ENCODE measurements around the gene SLC40A1.

SLC40A1 gene

DNA sequence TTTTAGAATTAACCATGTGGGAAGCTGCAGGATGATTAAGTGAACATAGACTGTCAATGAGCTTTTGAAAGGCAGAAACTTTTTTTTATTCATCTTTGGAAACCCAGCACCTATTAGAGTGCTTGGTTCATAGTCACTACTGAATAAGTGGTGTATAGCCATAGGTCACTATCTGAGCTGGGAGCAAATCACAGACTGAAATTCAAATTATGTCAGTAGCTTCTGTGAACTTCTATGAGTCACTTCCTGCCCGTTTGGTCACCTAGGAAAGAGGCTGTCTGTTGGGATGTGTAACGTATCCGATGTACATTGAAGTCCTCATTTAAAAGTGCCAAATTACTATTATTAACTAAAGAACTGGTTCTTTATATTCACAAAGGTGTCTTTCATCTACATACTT, 20.5 kb upstream of the SLC40A1 start:
- no peak overlapping the region for H4K91ac ChIP-seq (ENCODE audit: low read depth, low read length)
- no peak overlapping the region for H3K4me2 ChIP-seq (ENCODE audit: low read length)
- H2AFZ ChIP-seq (ENCODE audit: insufficient read depth, low read length, poor library complexity): no peak overlapping the region
- no peak overlapping the region for H2BK5ac ChIP-seq (ENCODE audit: low read depth, low read length, poor library complexity)
- no peak overlapping the region for H2AK5ac ChIP-seq (ENCODE audit: low read length)
- H3K4me1 ChIP-seq (ENCODE audit: control insufficient read depth in 1 of 2, insufficient read depth in 2 of 2, low read length in 2 of 2): no peaks in the 10 kb centered on the region
- no peak overlapping the region for H2BK120ac ChIP-seq (ENCODE audit: insufficient read depth, low read length, poor library complexity)
- H3K4me3 ChIP-seq (ENCODE audit: low read depth, low read length): no peak overlapping the region
- peak in 1 of 2 donors; percentile 41 for DNase-seq
- no peak overlapping the region for H3K23ac ChIP-seq (ENCODE audit: low read length)
- no peak overlapping the region for H4K8ac ChIP-seq (ENCODE audit: low read depth, low read length)
- H2BK12ac ChIP-seq (ENCODE audit: low read length): no peak overlapping the region
- no peaks in the 10 kb centered on the region for H3K36me3 ChIP-seq (ENCODE audit: control insufficient read depth in 1 of 2, insufficient read depth in 2 of 2, low read length in 2 of 2)
- WGBS (ENCODE audit: extremely low coverage, insufficient coverage, insufficient read length): no CpG with 5 or more reads among the region's 3 CpGs
- H3K14ac ChIP-seq (ENCODE audit: low read length): no peak overlapping the region
- H3K79me2 ChIP-seq (ENCODE audit: control insufficient read depth, insufficient read depth, low read length, poor library complexity): no peaks in the 10 kb centered on the region
- no peak overlapping the region for H3K4ac ChIP-seq (ENCODE audit: low read depth, low read length)
- H3K9me3 ChIP-seq (ENCODE audit: insufficient read depth, low read depth, low read length): no peaks in the 10 kb centered on the region
- H3K18ac ChIP-seq (ENCODE audit: low read length): no peak overlapping the region
- no peak overlapping the region for H4K12ac ChIP-seq (ENCODE audit: low read depth, low read length)
- no peak overlapping the region for H3K27ac ChIP-seq (ENCODE audit: low read depth, low read length)
- no peak overlapping the region for H3K9ac ChIP-seq (ENCODE audit: low read length)
- no peaks in the 10 kb centered on the region for H3K79me1 ChIP-seq (ENCODE audit: low read length)
- H3K27me3 ChIP-seq (ENCODE audit: insufficient read depth, low read length): no peaks in the 10 kb centered on the region

DNA sequence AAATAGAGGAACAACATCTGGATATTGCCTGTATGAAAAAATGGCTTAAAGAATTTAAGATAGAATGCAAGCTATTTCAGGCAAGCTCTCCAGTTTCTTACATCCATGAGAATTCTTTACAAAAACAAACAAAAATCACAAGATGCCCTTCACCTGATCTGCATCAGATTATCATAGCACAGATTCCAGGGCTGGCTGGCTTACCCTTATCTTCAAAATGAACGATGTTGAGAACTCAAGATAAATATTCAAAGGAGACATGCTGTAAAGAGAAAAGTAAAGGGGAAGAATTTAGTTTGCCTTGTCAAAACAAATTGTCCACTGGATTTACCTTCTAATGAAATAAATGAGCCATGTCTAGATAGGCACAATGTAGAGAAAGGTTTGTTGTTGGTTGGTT, 18.7 kb upstream of the SLC40A1 start:
- no CpG with 5 or more reads among the region's 1 CpG for WGBS (ENCODE audit: extremely low coverage, insufficient coverage, insufficient read length)
- Histone ChIP-seq H3K79me1 (ENCODE audit: low read length) (no peaks in the 10 kb centered on the region), H4K12ac (ENCODE audit: low read depth, low read length) (no peak overlapping the region)

DNA sequence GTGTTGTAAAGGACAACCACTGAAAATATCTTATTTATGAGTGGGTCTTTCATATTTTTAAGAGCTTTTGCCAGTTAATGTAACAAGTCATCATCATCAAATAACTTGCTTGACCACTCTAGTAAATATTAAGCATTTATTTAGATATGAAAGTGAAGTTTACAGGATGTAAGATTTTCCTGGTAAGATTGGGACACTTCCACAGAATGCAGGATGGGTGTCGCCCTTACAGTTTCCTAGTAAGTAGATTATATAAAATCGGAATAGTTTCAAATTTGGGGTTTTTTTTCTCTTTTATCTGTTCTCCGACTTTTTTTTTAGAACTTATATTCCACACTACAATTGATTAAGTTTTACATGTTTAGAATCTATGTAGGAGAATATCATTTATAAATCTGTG, 14.8 kb upstream of the SLC40A1 start:
- Histone ChIP-seq H3K14ac (ENCODE audit: low read length) (no peak overlapping the region), H3K18ac (ENCODE audit: low read length) (no peak overlapping the region)

More for the DNA sequence above, 18.7 kb upstream of the SLC40A1 start:
- no peaks in the 10 kb centered on the region for H3K79me2 ChIP-seq (ENCODE audit: control insufficient read depth, insufficient read depth, low read length, poor library complexity)
- no peak overlapping the region for H3K4me3 ChIP-seq (ENCODE audit: low read depth, low read length)
- H3K14ac ChIP-seq (ENCODE audit: low read length): no peak overlapping the region
- no peak overlapping the region for H2BK120ac ChIP-seq (ENCODE audit: insufficient read depth, low read length, poor library complexity)
- DNase-seq: peak; percentile 70 to 90
- no peaks in the 10 kb centered on the region for H3K9me3 ChIP-seq (ENCODE audit: insufficient read depth, low read depth, low read length)
- no peak overlapping the region for H4K91ac ChIP-seq (ENCODE audit: low read depth, low read length)
- H4K8ac ChIP-seq (ENCODE audit: low read depth, low read length): no peak overlapping the region
- no peak overlapping the region for H3K18ac ChIP-seq (ENCODE audit: low read length)
- H3K27ac ChIP-seq (ENCODE audit: low read depth, low read length): no peak overlapping the region
- H2BK12ac ChIP-seq (ENCODE audit: low read length): no peak overlapping the region
- no peak overlapping the region for H3K4ac ChIP-seq (ENCODE audit: low read depth, low read length)
- no peaks in the 10 kb centered on the region for H3K36me3 ChIP-seq (ENCODE audit: control insufficient read depth in 1 of 2, insufficient read depth in 2 of 2, low read length in 2 of 2)
- H3K27me3 ChIP-seq (ENCODE audit: insufficient read depth, low read length): no peaks in the 10 kb centered on the region
- no peak overlapping the region for H3K4me2 ChIP-seq (ENCODE audit: low read length)
- no peak overlapping the region for H3K23ac ChIP-seq (ENCODE audit: low read length)
- no peak overlapping the region for H2BK5ac ChIP-seq (ENCODE audit: low read depth, low read length, poor library complexity)
- H3K9ac ChIP-seq (ENCODE audit: low read length): no peak overlapping the region
- H2AK5ac ChIP-seq (ENCODE audit: low read length): no peak overlapping the region
- H3K4me1 ChIP-seq (ENCODE audit: control insufficient read depth in 1 of 2, insufficient read depth in 2 of 2, low read length in 2 of 2): no peaks in the 10 kb centered on the region
- no peak overlapping the region for H2AFZ ChIP-seq (ENCODE audit: insufficient read depth, low read length, poor library complexity)

DNA sequence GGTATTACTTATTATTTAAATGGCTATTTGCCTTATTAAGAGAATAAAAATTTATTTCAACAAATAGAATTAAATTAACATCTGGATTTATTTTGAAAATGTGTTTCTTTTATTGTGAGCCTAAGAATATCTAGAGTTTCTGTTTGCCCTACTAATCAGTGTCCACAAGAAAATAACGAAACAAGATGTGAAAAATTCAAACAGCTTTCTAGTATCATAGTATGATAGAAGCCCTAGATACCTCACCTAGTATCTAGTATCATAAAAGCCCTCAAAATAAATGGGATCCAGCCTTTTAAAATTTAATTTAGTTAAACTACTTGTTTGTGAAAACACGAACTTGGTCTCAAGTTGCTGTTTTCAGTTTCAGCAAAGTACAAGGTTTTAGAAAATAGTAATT, 13.7 kb upstream of the SLC40A1 start:
- Histone ChIP-seq H3K27ac (ENCODE audit: low read depth, low read length) (no peak overlapping the region), H4K91ac (ENCODE audit: low read depth, low read length) (no peak overlapping the region)
- DNase-seq: no peak

More for the DNA sequence above, 14.8 kb upstream of the SLC40A1 start:
- Histone ChIP-seq H2BK120ac (ENCODE audit: insufficient read depth, low read length, poor library complexity) (no peak overlapping the region), H3K4ac (ENCODE audit: low read depth, low read length) (no peak overlapping the region), H2BK12ac (ENCODE audit: low read length) (no peak overlapping the region), H4K91ac (ENCODE audit: low read depth, low read length) (no peak overlapping the region), H3K4me2 (ENCODE audit: low read length) (no peak overlapping the region), H2AFZ (ENCODE audit: insufficient read depth, low read length, poor library complexity) (no peak overlapping the region), H2AK5ac (ENCODE audit: low read length) (no peak overlapping the region), H3K9ac (ENCODE audit: low read length) (no peak overlapping the region), H3K27me3 (ENCODE audit: insufficient read depth, low read length) (no peaks in the 10 kb centered on the region), H3K36me3 (ENCODE audit: control insufficient read depth in 1 of 2, insufficient read depth in 2 of 2, low read length in 2 of 2) (no peaks in the 10 kb centered on the region), H3K9me3 (ENCODE audit: insufficient read depth, low read depth, low read length) (no peaks in the 10 kb centered on the region), H3K79me1 (ENCODE audit: low read length) (no peaks in the 10 kb centered on the region), H4K8ac (ENCODE audit: low read depth, low read length) (no peak overlapping the region), H3K27ac (ENCODE audit: low read depth, low read length) (no peak overlapping the region), H4K12ac (ENCODE audit: low read depth, low read length) (no peak overlapping the region), H3K23ac (ENCODE audit: low read length) (no peak overlapping the region), H3K4me3 (ENCODE audit: low read depth, low read length) (no peak overlapping the region), H2BK5ac (ENCODE audit: low read depth, low read length, poor library complexity) (no peak overlapping the region), H3K4me1 (ENCODE audit: control insufficient read depth in 1 of 2, insufficient read depth in 2 of 2, low read length in 2 of 2) (no peaks in the 10 kb centered on the region), H3K79me2 (ENCODE audit: control insufficient read depth, insufficient read depth, low read length, poor library complexity) (no peaks in the 10 kb centered on the region)
- DNase-seq: no peak
- WGBS (ENCODE audit: extremely low coverage, insufficient coverage, insufficient read length): no CpG with 5 or more reads among the region's 3 CpGs

More for the DNA sequence above, 13.7 kb upstream of the SLC40A1 start:
- no peak overlapping the region for H3K18ac ChIP-seq (ENCODE audit: low read length)
- no peak overlapping the region for H2AK5ac ChIP-seq (ENCODE audit: low read length)
- no peaks in the 10 kb centered on the region for H3K9me3 ChIP-seq (ENCODE audit: insufficient read depth, low read depth, low read length)
- H3K4me2 ChIP-seq (ENCODE audit: low read length): no peak overlapping the region
- H2BK12ac ChIP-seq (ENCODE audit: low read length): no peak overlapping the region
- no peak overlapping the region for H3K4me3 ChIP-seq (ENCODE audit: low read depth, low read length)
- no peak overlapping the region for H3K23ac ChIP-seq (ENCODE audit: low read length)
- no peaks in the 10 kb centered on the region for H3K27me3 ChIP-seq (ENCODE audit: insufficient read depth, low read length)
- no peak overlapping the region for H2BK5ac ChIP-seq (ENCODE audit: low read depth, low read length, poor library complexity)
- no peaks in the 10 kb centered on the region for H3K4me1 ChIP-seq (ENCODE audit: control insufficient read depth in 1 of 2, insufficient read depth in 2 of 2, low read length in 2 of 2)
- H2AFZ ChIP-seq (ENCODE audit: insufficient read depth, low read length, poor library complexity): no peak overlapping the region
- H3K79me1 ChIP-seq (ENCODE audit: low read length): no peaks in the 10 kb centered on the region
- H4K12ac ChIP-seq (ENCODE audit: low read depth, low read length): no peak overlapping the region
- H3K79me2 ChIP-seq (ENCODE audit: control insufficient read depth, insufficient read depth, low read length, poor library complexity): no peaks in the 10 kb centered on the region
- H2BK120ac ChIP-seq (ENCODE audit: insufficient read depth, low read length, poor library complexity): no peak overlapping the region
- no peak overlapping the region for H3K14ac ChIP-seq (ENCODE audit: low read length)
- H3K36me3 ChIP-seq (ENCODE audit: control insufficient read depth in 1 of 2, insufficient read depth in 2 of 2, low read length in 2 of 2): no peaks in the 10 kb centered on the region
- WGBS (ENCODE audit: extremely low coverage, insufficient coverage, insufficient read length): no CpG with 5 or more reads among the region's 2 CpGs
- H3K9ac ChIP-seq (ENCODE audit: low read length): no peak overlapping the region
- no peak overlapping the region for H3K4ac ChIP-seq (ENCODE audit: low read depth, low read length)
- H4K8ac ChIP-seq (ENCODE audit: low read depth, low read length): no peak overlapping the region

Measured in trophoblast cell (in vitro differentiated cells and primary cell).